Mesenchymal stem cell (in vitro differentiated cells and primary cell): ENCODE data around the gene KRT79.

Experiments
- DNase-seq: peaks from one replicate; pipeline ENCODE4 v3.0.0-alpha.2; 2013
- H2AFZ ChIP-seq: one replicate; pipeline ENCODE4 v1.6.1; 2013; ENCODE audit warnings: low read depth, mild to moderate bottlenecking, control low read depth, inconsistent platforms, low read length, moderate library complexity
- H2AK5ac ChIP-seq: 2 replicates; pipeline ENCODE4 v1.6.1; 2013; ENCODE audit warnings: low read length, moderate library complexity, mild to moderate bottlenecking, inconsistent platforms; ENCODE audit not compliant: severe bottlenecking
- H2BK120ac ChIP-seq: one replicate; pipeline ENCODE4 v1.6.1; 2013; ENCODE audit warnings: low read depth, mild to moderate bottlenecking, inconsistent platforms, low read length, moderate library complexity
- H2BK12ac ChIP-seq, 2 experiments: one replicate each; pipeline ENCODE4 v1.6.1; 2013; ENCODE audit warnings: inconsistent platforms in 2 of 2, low read length in 2 of 2, mild to moderate bottlenecking in 2 of 2, moderate library complexity in 2 of 2, control low read depth in 1 of 2
- H2BK15ac ChIP-seq: one replicate; pipeline ENCODE4 v1.6.1; 2013; ENCODE audit warnings: mild to moderate bottlenecking, low read depth, inconsistent platforms; ENCODE audit not compliant: poor library complexity, severe bottlenecking
- H2BK5ac ChIP-seq: 2 replicates; pipeline ENCODE4 v1.6.1; 2013; ENCODE audit warnings: low read depth, mild to moderate bottlenecking, low read length, control low read depth, inconsistent platforms; ENCODE audit not compliant: poor library complexity, severe bottlenecking
- H3K14ac ChIP-seq, 2 experiments: one replicate each; pipeline ENCODE4 v1.6.1; 2013; ENCODE audit warnings: inconsistent platforms in 2 of 2, low read length in 2 of 2, control low read depth in 1 of 2, mild to moderate bottlenecking in 1 of 2, moderate library complexity in 1 of 2
- H3K18ac ChIP-seq, 2 experiments: one replicate each; pipeline ENCODE4 v1.6.1; 2013; ENCODE audit warnings: inconsistent platforms in 2 of 2, low read length in 2 of 2, control low read depth in 1 of 2, low read depth in 1 of 2, mild to moderate bottlenecking in 1 of 2
- H3K23ac ChIP-seq, 2 experiments: one replicate each; pipeline ENCODE4 v1.6.1; 2013; ENCODE audit warnings: inconsistent platforms in 2 of 2, low read length in 2 of 2, mild to moderate bottlenecking in 2 of 2, moderate library complexity in 2 of 2, control low read depth in 1 of 2
- H3K27ac ChIP-seq: 2 replicates; pipeline ENCODE4 v1.5.1; 2013; ENCODE audit warnings: mild to moderate bottlenecking, moderate library complexity, low read length, control low read depth, inconsistent platforms; ENCODE audit not compliant: poor library complexity, severe bottlenecking
- H3K27me3 ChIP-seq, 2 experiments: 2 replicates each; pipeline versions ENCODE4 v1.6.1 to v1.7.0; 2013; ENCODE audit warnings: low read length in 2 of 2, mild to moderate bottlenecking in 2 of 2, moderate library complexity in 2 of 2, control low read depth in 1 of 2, inconsistent platforms in 1 of 2; ENCODE audit not compliant: control insufficient read depth in 1 of 2, insufficient read depth in 1 of 2
- H3K36me3 ChIP-seq, 2 experiments: 2 replicates each; pipeline versions ENCODE4 v1.6.1 to v1.7.0; 2013; ENCODE audit warnings: low read length in 2 of 2, control low read depth in 1 of 2, inconsistent platforms in 1 of 2, low read depth in 1 of 2, mild to moderate bottlenecking in 1 of 2; ENCODE audit not compliant: insufficient read depth in 2 of 2, control insufficient read depth in 1 of 2
- H3K4ac ChIP-seq, 2 experiments: one replicate each; pipeline ENCODE4 v1.6.1; 2013; ENCODE audit warnings: inconsistent platforms in 2 of 2, low read length in 2 of 2, mild to moderate bottlenecking in 2 of 2, moderate library complexity in 2 of 2, control low read depth in 1 of 2, low read depth in 1 of 2
- H3K4me1 ChIP-seq: 2 replicates; pipeline ENCODE4 v1.6.1; 2013; ENCODE audit warnings: low read depth, low read length, control low read depth; ENCODE audit not compliant: control insufficient read depth, insufficient read depth
- H3K4me2 ChIP-seq: 2 replicates; pipeline ENCODE4 v1.6.1; 2013; ENCODE audit warnings: low read length, mild to moderate bottlenecking, inconsistent platforms; ENCODE audit not compliant: poor library complexity, severe bottlenecking
- H3K4me3 ChIP-seq, 2 experiments: 2 replicates each; pipeline versions ENCODE4 v1.5.1 to v1.7.0; 2013; ENCODE audit warnings: low read length in 2 of 2, mild to moderate bottlenecking in 2 of 2, control low read depth in 1 of 2, low read depth in 1 of 2; ENCODE audit not compliant: insufficient read depth in 1 of 2
- H3K79me1 ChIP-seq: replicated peaks from 2 replicates; pipeline ENCODE4 v1.6.1; 2013; ENCODE audit warnings: mild to moderate bottlenecking, control low read depth, low read length, inconsistent platforms; ENCODE audit not compliant: poor library complexity, severe bottlenecking
- H3K9ac ChIP-seq: 2 replicates; pipeline ENCODE4 v1.7.0; 2013; ENCODE audit warnings: mild to moderate bottlenecking, low read length, moderate library complexity
- H3K9me3 ChIP-seq: 2 replicates; pipeline ENCODE4 v1.7.0; 2013; ENCODE audit warnings: mild to moderate bottlenecking, low read length; ENCODE audit not compliant: control insufficient read depth
- H4K8ac ChIP-seq: one replicate; pipeline ENCODE4 v1.6.1; 2013; ENCODE audit warnings: inconsistent platforms, mild to moderate bottlenecking, low read length, moderate library complexity
- H4K91ac ChIP-seq: one replicate; pipeline ENCODE4 v1.6.1; 2013; ENCODE audit warnings: mild to moderate bottlenecking, low read length, inconsistent platforms
- WGBS: methylation state at CpG from one replicate; pipeline ENCODE4 v1.1.7; 2013; ENCODE audit warnings: mixed read lengths; 5-methylcytosine and 5-hydroxymethylcytosine counted together

The KRT79 gene

DNA sequence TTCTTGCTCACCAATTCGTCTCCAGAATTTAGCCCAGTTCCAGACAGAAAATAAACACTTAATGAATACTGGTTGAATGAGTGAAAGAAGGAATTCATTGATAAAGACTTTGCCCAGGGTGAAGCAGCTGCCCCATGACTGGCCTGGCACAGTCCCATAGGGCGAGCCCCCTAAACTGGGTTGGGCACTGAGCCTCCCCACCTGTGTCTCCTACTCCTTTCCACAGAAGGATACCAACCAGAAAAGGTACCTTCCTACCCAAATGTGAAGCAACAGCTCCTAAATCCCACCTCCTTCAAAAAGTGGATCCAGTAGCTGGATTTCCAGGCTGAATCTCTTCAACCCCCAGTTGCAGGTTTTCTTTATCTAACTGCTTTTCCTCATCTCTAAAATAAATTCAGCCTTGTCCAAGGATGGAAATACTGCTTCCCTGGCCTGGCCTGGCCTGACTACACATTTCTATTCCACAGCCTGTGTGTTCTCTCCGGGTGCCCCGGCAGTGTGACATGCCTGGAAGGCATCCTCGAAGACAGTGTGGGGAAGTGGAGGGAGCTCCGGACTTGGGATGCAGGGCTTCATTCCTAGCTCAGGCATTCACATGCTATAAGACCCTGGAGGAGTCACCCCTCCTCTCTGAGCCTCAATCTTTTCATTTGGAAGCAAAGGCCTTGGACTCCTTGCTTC lies 45.8 kb downstream of the KRT79 start:
- no peak overlapping the region for H2BK12ac ChIP-seq
- H4K91ac ChIP-seq, result no peak overlapping the region
- no peak overlapping the region for H3K23ac ChIP-seq
- no peak overlapping the region for H2BK120ac ChIP-seq
- no peak overlapping the region for H3K14ac ChIP-seq
- no peak overlapping the region for H2BK5ac ChIP-seq
- no peak overlapping the region for H3K18ac ChIP-seq
- DNase-seq, result no peak
- no peak overlapping the region for H3K4me3 ChIP-seq
- H3K27me3 ChIP-seq, result peaks cover 19 to 85% of the 10 kb centered on the region in 2 experiments
- no peak overlapping the region for H2BK15ac ChIP-seq
- no peaks in the 10 kb centered on the region for H3K79me1 ChIP-seq
- H3K36me3 ChIP-seq, result no peaks in the 10 kb centered on the region
- no peak overlapping the region for H2AFZ ChIP-seq
- no peak overlapping the region for H4K8ac ChIP-seq
- no peak overlapping the region for H3K27ac ChIP-seq
- no peaks in the 10 kb centered on the region for H3K9me3 ChIP-seq
- H3K4me2 ChIP-seq, result no peak overlapping the region
- H3K4me1 ChIP-seq, result no peaks in the 10 kb centered on the region
- no peak overlapping the region for H3K4ac ChIP-seq
- H2AK5ac ChIP-seq, result no peak overlapping the region
- no peak overlapping the region for H3K9ac ChIP-seq
- 80% methylated on average over 5 of the region's 6 CpGs for WGBS

DNA sequence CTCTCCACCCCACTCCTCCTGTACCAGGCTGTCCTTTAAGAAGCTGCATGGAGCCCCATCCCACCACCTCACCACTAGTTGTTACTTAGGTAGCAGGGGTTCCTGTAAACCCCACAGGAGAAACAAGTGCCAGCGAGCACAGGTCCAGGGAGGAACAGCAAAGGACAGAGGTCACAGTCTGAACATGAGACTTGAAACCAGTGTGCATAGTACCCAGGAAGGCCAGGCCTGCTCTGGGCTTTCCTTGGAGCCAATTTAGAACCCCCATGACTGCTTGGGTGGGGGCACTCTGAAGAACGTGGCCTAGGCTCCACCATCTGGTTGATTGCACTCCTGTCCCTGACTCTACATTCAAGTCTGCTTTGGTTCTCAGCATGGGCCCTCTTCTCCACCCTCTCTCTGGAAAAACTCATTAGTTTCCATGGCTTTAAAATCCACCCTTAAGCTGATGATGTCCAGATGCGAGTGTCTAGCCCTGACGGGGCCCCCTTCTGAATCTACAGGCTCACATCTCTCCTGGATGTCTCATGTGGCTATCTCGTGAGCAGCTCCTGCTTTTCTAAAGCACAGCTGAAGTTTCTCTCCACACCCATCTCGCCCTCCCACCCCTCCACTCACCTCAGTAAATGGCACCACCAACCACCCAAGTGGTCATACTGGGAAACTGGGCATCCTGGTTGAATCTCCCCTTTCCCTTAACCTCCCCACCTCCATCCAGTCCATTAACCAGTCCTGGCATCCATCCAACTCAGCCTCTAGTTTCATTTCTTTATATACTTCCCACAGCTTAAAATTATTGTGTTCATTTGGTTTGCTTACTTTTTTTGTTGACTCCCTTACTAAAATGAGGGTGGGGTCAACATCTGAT lies 46.6 kb downstream of the KRT79 start:
- Histone ChIP-seq H3K23ac (no peak overlapping the region), H3K18ac (no peak overlapping the region), H3K9me3 (no peaks in the 10 kb centered on the region), H2BK5ac (no peak overlapping the region), H4K91ac (no peak overlapping the region), H3K4ac (no peak overlapping the region), H4K8ac (no peak overlapping the region), H2BK120ac (no peak overlapping the region), H3K14ac (no peak overlapping the region), H3K79me1 (no peaks in the 10 kb centered on the region), H2AK5ac (no peak overlapping the region), H2BK15ac (no peak overlapping the region), H3K27me3 (peaks cover 19 to 82% of the 10 kb centered on the region in 2 experiments), H2BK12ac (no peak overlapping the region), H2AFZ (no peak overlapping the region), H3K27ac (no peak overlapping the region), H3K9ac (no peak overlapping the region), H3K4me2 (no peak overlapping the region), H3K4me3 (no peak overlapping the region), H3K36me3 (no peaks in the 10 kb centered on the region), H3K4me1 (no peaks in the 10 kb centered on the region)
- DNase-seq, result no peak
- WGBS, result 48% methylated on average over 6 of the region's 6 CpGs

DNA sequence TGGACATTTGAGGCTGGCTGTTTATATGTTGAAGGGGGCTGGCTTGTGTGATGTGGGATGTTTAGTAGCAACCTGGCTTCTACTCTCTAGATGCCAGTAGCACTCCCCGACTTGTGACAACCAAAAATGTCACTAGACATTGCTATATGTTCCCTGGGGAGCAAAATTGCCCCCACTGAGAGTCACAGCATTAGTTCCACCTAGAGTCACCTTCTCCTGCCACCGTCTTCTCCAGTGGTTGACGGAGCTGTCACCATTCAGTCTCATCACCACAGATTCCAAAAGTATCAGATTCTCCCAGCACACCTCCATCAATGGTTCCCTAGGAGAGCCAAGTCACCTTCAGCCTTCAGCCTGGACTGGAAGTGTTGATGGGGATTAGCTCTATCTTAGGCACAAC lies 49.2 kb downstream of the KRT79 start:
- H3K9ac ChIP-seq, result no peak overlapping the region
- H2AFZ ChIP-seq, result no peak overlapping the region
- H3K4me2 ChIP-seq, result no peak overlapping the region
- H2BK5ac ChIP-seq, result no peak overlapping the region
- H3K36me3 ChIP-seq, result no peaks in the 10 kb centered on the region
- H2BK12ac ChIP-seq, result no peak overlapping the region
- no peak overlapping the region for H2BK15ac ChIP-seq
- no peak overlapping the region for H3K4ac ChIP-seq
- H4K8ac ChIP-seq, result no peak overlapping the region
- no peaks in the 10 kb centered on the region for H3K79me1 ChIP-seq
- H3K27ac ChIP-seq, result no peak overlapping the region
- no peak overlapping the region for H2AK5ac ChIP-seq
- peaks cover 31 to 82% of the 10 kb centered on the region in 2 experiments for H3K27me3 ChIP-seq
- no peak overlapping the region for H3K14ac ChIP-seq
- 77% methylated on average over 3 of the region's 3 CpGs for WGBS
- H3K18ac ChIP-seq, result no peak overlapping the region
- no peak overlapping the region for H4K91ac ChIP-seq
- no peak for DNase-seq
- H2BK120ac ChIP-seq, result no peak overlapping the region
- H3K23ac ChIP-seq, result no peak overlapping the region
- no peaks in the 10 kb centered on the region for H3K9me3 ChIP-seq
- no peaks in the 10 kb centered on the region for H3K4me1 ChIP-seq
- no peak overlapping the region for H3K4me3 ChIP-seq

DNA sequence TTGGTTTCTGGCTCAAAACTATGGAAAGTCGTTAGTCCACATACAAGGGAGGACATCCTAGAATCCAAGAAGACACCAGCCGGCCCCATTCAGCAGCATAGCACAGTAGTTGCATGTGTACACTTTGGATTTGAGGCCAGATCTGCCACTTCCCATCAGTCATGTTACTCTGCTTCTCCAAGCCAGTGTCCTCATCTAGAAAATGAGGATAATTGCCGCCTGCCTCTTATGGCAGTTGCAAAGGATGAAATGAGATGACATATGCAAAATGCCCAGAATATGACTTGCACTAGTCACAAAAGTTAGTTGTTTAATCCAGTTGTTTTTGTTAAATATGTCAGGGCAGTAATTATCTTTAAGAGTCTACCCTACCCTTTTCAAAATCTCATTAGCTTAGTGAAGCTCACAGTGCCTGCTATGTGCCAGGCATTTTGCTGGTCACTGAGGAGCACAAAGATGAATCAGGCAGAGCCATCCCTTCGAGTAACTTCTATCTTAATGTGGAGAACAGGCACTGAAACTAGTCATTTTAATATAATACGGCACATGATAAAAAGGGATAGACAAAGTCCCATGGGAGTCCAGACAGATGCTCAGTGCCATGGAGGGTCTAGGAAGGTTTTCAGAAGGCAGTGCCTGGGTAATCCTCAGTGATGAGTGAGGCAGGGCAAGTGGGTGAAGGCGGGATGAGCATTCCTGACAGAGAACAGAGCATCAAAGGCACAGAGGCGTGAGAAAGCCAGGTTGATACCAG lies 50.4 kb downstream of the KRT79 start:
- WGBS, result 76% methylated on average over 6 of the region's 7 CpGs
- no peak overlapping the region for H2BK120ac ChIP-seq
- H3K79me1 ChIP-seq, result no peaks in the 10 kb centered on the region

More for the DNA sequence above, 50.4 kb downstream of the KRT79 start:
- no peaks in the 10 kb centered on the region for H3K36me3 ChIP-seq
- no peak overlapping the region for H4K8ac ChIP-seq
- no peak overlapping the region for H3K9ac ChIP-seq
- no peak overlapping the region for H2BK5ac ChIP-seq
- no peaks in the 10 kb centered on the region for H3K9me3 ChIP-seq
- H3K14ac ChIP-seq, result no peak overlapping the region
- H3K27ac ChIP-seq, result no peak overlapping the region
- DNase-seq, result no peak
- no peak overlapping the region for H3K18ac ChIP-seq
- peaks cover 38 to 82% of the 10 kb centered on the region in 2 experiments for H3K27me3 ChIP-seq
- H3K4me2 ChIP-seq, result no peak overlapping the region
- no peak overlapping the region for H2AK5ac ChIP-seq
- no peaks in the 10 kb centered on the region for H3K4me1 ChIP-seq
- no peak overlapping the region for H2BK12ac ChIP-seq
- no peak overlapping the region for H2BK15ac ChIP-seq
- no peak overlapping the region for H3K4ac ChIP-seq
- H4K91ac ChIP-seq, result no peak overlapping the region
- no peak overlapping the region for H2AFZ ChIP-seq
- H3K23ac ChIP-seq, result no peak overlapping the region
- H3K4me3 ChIP-seq, result no peak overlapping the region
